CD4-positive, alpha-beta T cell treated with Interleukin-1 beta for 1 hour (primary cell): ENCODE measurements around the gene IGFL1.
"Not testable (repeated sequence)": the region's sequence is repeated elsewhere in the genome, so short reads cannot be mapped to it uniquely, and the experiment has no call there.

Experiments used
- DNase-seq, 2 donors: peaks; one replicate each; pipeline ENCODE4 v3.0.0-alpha.2; 2020 to 2022

Gene IGFL1

GRCh38 chr19:46271481-46272197 is 42.1 kb downstream of the IGFL1 start:
- no peak for DNase-seq

- DNase-seq, result not testable (repeated sequence)
Observed at GRCh38 chr19:46273931-46274330, 44.4 kb downstream of the IGFL1 start.

- no peak for DNase-seq
Observed at GRCh38 chr19:46279177-46279576, 49.6 kb downstream of the IGFL1 start.
